Ammon's horn (tissue), 1 donor: ENCODE results near the gene GPR101.
A peak's percentile ranks its signal among the peaks of the same experiment; 100 is the strongest.

Experiments
- DNase-seq: peaks from one replicate; pipeline ENCODE4 v3.0.0-alpha.2; 2016; ENCODE audit warnings: low spot score

The GPR101 gene

DNA sequence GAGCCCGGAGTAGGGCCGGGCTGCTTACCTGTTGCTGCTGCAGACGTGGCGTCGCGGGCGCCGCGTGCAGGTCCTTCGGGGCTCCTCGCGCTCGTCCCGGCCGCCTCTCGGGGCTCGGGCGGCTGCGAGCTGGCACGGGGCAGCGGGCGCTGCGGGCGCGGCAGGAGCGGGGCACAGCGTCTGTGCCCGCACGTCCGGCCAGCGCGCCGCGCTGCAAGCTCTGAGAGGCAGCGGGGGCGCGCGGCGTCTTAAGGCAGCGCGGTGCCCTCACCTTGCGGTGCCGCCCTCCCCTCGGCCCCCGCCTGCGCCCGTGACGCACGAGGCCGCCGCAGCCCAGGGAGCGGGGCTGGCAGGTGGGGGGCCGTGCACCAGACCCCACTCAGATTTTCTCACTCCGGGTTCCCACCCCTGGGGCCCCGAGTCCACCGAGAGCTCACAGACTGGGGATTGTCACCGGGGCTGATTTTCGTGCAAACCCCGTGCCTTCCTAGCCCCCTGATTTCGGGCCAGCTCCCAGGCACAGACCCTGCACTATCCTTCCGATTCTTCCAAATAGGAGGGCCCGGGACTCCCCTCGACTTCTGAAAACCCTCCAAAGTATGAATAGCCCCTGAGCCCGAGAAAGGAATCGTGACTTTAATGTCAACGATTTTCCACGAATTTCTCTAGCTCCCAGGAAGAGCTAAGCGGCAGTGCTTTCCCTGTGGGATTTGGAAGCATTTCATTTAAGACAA lies at the start of gene GPR101:
TSS of gene GPR101 (minus strand) at position 222 of the 734 bp plus-strand sequence. CDS start 2,321 bp downstream, outside the sequence.
- no peak for DNase-seq

GRCh38 chrX:137081239-137081638 lies 47.4 kb upstream of the GPR101 start:
- no peak for DNase-seq

DNA sequence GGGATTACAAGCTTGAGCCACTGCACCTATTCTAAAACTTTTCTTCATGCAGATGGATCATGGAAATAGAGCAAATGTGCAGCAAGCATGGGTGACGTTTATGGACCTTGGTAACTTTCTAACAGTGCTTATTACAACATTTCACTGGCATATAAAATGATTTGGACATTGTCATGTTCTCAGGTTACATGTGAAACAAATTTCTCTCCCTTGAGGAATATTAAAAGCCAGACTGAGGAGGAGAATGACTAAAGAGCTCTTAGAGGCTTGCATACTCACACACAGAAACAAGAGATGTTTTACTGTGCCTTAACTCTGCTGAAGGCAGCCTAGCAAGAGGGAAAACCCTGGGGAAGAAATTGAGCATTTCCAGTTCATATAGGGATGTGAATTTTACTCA lies 38.6 kb upstream of the GPR101 start:
- DNase-seq: no peak

DNA sequence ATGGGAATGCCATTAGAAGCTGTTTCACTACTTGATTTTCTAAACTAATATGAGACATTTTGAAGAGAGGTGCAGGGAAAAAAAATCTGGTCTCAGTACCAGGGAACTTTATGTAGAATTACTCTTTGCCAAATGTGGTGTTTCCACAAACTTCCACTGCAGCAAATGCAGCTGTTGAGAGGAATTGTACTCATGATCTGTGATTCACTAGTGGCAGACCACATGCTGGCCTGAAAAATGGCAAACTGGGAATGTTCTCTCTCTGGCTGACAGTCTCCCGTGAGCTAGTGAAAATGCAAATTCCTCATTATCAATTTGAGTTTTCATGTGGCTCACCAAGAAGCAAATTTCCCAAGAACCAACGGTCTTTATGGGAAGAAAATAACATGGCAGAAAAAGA lies 37.8 kb upstream of the GPR101 start:
- DNase-seq: no peak

GRCh38 chrX:137067147-137067546 lies 33.4 kb upstream of the GPR101 start:
- no peak for DNase-seq

DNA sequence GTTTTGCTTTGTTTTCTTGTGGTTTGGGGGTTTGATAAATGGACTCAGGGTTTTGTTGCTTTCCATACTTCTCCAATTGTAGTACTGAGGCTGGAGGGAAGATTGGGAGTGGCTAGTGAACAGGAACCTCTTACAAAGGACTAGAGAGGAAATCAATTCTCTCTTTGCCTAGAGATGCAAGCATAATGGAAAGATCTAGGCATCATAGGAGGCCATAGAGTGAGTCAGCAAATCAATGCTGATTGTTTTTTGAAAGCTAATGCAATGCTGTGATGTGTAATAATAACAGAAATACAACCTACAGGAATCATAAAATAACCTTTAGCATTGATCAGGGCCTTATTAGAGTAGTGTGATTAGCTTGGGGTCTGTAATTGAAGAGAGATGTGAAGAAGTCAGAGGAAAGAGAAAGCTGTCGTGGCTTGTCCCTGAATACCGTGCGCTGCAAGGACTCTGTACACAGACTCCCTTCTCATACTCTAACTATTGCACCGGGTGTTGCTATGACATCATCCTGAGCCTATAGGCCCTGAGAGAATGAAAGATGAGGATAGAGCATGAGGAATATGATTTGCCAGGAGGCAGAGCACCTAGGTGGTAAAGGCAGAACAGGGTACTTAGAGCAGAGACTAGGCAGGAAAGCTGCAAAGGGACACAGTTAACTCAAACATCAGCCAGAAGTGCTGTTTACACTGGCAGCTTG lies 29.3 kb upstream of the GPR101 start:
- no peak for DNase-seq

GRCh38 chrX:137058339-137059127 lies 24.7 kb upstream of the GPR101 start:
- DNase-seq: no peak

DNA sequence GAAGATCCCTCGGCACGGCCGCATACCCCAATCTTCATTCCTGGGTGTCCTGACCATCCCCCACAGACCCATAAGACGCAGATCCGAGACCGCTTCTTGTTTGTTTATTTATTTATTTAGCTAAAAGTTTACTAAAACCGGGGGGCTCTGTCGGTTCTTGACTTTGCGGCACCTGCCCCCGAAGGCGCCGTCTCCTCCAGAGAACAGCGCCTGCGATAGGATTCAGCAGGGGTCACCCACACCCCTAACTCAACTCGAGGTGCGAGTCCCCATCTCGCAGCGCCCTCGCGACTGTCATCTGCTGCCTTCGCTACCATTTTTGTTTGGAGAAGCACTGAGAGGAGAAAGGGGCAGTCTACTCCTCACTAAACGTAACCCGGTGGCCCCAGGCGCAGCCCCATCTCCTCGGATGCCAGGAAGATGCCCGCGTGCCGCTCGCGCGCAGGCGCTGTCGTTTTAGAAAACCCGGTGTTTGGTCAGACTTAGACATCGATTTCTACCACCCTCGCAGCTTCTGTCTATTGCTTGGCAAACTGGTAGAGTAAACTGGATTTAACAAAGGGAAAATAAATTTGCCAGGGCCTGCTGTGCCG lies 18.9 kb upstream of the GPR101 start:
- peak; percentile 8 for DNase-seq

DNA sequence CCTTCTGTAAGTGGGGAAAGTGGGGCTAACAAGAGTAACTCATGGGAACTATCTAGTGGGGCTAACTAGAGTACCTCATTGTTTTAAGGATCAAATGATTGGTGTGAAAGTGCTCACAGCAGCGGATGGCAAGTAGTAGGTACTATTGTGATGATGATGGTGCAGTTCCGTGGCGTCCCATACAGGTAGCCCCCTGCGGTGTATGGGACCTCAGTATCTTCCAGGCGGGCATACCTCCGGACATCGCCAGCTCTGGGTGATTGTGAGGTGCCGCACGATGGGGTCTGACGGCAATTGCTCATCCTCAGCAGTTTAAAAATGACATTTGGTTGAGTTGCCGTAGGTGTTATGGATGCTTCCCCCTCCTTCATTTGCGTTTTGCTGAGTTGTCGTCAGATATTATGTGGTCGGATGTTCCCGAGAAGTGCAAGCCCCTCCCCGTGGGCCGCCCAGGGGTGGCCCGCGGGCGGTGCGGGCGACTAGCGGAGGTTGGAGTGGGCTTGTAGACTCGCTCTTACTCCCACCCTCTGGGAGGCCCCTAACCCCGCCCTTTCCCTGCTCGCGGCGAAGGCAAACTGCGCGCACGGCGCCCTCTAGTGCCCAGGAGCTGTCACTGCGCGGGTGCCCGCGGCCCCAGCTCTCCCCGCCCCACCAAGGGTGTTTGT lies 18.3 kb upstream of the GPR101 start:
- DNase-seq: peak; percentile 40

DNA sequence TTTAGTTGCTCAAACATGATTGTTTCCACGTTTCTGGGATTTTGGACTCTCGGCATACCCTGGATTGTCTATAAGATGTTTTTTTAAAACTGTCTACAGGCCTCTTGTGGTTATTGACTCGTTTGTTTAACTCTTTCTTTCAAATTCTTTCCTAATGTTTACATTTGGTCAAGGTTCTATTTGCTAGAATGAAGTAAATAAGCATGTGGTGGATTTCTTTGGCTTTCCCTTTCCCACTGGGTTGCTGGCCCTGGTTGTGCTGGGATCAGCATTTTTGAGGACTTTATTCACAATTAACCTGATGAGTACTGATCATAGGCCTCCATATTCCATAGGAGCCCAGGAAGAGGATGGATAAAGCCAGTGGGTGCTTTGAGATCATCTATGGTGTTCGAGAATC lies 11.1 kb upstream of the GPR101 start:
- DNase-seq: no peak

GRCh38 chrX:137043736-137044135 lies 9.9 kb upstream of the GPR101 start:
- no peak for DNase-seq

- no peak for DNase-seq
Observed at GRCh38 chrX:137041329-137041728, 7.5 kb upstream of the GPR101 start.

GRCh38 chrX:137040113-137040794 lies 6.5 kb upstream of the GPR101 start:
- DNase-seq: no peak

GRCh38 chrX:137034508-137034872 lies 695 bp upstream of the GPR101 start:
- no peak for DNase-seq

DNA sequence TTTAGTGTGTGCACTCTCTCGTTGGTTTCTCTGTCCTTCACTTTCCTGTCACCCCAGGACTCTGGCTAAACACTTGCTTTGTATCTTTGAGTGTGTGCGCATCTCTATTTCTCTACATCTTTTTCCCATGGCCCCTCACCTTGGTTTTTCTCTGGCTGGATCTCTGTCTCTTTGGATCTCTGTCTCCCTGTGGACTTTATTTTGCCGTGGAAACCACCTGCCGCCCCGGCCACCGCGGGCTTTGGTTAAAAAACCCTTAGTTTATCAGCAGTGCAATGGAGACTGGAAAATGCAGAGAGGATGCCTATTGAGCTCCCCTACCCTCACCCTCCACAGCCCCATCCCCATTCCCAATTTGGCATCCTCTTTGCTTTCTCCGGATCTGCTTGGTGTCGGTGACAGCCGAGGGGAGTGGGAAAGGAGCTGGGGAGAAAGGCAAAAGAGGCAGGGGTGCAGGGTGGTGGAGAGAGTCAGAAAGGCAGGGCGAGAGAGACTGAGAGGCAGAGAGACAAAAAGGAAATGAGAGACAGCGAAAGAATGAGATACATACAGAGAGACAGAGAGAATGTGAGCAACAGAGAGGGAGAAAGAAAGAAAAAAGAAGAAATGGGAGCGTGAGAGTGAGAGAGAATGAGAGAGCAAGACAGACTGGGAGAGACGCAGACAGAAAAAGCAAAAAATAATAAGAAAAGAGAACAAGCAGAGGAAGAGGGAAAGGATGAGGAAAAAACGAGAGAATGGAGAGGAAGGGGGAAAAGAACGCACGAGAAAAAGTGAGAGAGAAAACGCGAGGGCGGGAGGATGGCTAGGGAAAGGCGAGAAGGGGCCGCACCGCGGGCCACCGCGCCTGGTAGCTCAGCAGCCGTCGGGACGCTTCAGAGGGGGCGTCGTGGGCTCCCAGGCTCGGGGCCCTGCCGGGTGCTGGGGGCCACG lies 688 bp downstream of the GPR101 start:
- no peak for DNase-seq

- DNase-seq: no peak
Observed at GRCh38 chrX:137032341-137032694, 1.5 kb downstream of the GPR101 start.

DNA sequence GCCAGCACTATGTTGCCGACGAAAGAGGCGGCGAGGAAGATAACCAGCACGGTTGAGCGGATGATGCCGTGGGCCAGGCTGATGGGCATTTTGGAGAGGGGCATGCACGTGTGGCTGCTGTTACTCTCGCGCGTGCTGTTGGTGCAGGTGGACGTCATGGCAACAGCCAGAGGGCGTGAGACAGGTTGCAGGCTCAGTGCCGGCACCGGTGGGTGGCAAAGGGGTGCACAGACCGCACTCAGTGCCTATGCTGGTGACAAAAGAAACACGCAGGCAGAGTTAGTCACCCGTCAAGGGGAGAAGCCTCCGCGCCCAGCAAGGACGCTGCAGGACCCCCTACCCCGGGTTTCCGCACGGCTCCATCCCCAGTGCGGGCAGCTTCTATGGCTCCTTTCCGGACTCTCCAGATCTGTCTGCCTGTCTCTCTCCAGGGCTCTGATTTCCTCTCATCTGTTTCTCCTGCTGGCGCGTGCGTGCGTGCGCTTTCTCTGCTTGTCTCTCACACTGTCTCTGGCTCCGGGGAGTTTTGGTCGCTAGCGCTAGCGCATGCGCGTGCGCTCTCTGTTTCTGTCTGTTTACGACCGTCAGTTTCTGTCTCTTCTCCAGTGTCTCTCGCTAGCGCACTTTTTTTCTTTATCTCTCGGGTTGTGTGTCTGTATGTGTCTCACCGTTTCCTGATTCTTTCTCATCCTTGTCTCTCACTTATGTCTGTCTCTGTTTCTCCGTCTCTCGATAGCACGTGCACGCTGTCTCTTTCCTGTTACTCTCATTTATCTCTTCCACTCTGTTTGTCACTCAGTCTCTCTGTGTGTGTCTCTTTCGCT lies 2.1 kb downstream of the GPR101 start:
- peak; percentile 34 for DNase-seq

DNA sequence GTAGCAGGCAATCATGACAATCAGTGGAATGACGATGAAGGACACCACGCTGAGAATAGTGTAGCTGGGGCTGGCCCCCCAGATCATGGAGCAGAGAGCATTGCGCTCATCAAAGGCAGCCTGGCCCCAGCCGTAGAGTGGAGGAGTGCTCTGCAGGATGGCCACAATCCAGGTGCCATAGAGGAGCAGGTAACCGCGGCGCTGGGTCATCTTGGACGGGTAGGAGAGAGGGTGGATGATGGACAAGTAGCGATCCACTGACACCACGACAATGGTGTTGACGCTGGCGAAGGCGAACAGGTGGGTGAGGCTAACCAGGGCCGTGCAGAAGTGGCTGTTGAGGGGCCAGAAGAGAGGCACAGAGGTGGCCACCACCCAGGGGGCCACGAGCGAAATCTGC lies 2.8 kb downstream of the GPR101 start:
- no peak for DNase-seq

DNA sequence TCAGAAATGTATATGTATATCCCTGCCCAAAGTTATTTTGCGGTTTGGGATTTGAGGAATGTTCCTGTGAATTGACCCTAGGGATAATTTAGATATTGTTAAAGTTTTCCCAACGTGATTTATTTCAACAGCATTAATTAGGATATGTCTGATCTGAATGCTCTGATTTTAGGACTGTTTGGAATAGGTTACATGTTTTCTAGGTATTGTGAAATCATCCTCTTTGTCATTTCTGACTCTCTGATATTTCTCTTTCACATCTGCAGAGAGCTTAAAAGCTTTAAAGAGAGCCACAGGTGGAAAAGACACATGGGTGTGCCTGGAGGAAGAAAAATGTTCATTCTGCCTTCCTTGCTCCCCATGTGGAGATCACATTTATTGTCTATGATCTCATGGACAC lies 5.1 kb downstream of the GPR101 start:
- DNase-seq: no peak
